Camera-type eye (tissue), 1 donor: ENCODE measurements around the gene SFXN4. TPM values are rescaled to one million over a fixed set of nuclear protein-coding genes. Genes with fewer than 3 reads are reported as not detected.

Source experiments
- total RNA-seq: library from RNA; depleted of rRNA; stranded (reverse); fragments of >200 nt; gene quantifications from one replicate; pipeline ENCODE4 v1.2.3, GENCODE V29; 2014

SFXN4 gene
- 12.5 TPM for total RNA-seq

GRCh38 chr10:119165171-119166117 lies at the start of gene SFXN4:
TSS of gene SFXN4 (minus strand) at chr10:119165714. CDS start at chr10:119165647, 67 bp downstream.

GRCh38 chr10:119207366-119207666 lies 41.8 kb upstream of the SFXN4 start, which contains the start of gene GRK5:
TSS of gene GRK5 (plus strand) at chr10:119207571. CDS start at chr10:119207918, 347 bp downstream.

GRCh38 chr10:119178372-119179119 lies 13.0 kb upstream of the SFXN4 start, which contains the start of gene PRDX3:
TSS of gene PRDX3 (minus strand) at chr10:119178812. CDS start at chr10:119178790, 22 bp downstream.

GRCh38 chr10:119103903-119104653 lies 61.4 kb downstream of the SFXN4 start, which contains the start of gene DENND10:
TSS of gene DENND10 (plus strand) at chr10:119104113. CDS start at chr10:119104143, 30 bp downstream.

Other genes with a start within 250 kb of the SFXN4 start
- gene NANOS1, start 136.0 kb downstream of the SFXN4 start, total RNA-seq, result 10.8 TPM
- gene EIF3A, start 84.9 kb downstream of the SFXN4 start, total RNA-seq, result 126 TPM
- gene DENND10, start 61.6 kb downstream of the SFXN4 start, total RNA-seq, result 44.4 TPM
- gene PRDX3, start 13.1 kb upstream of the SFXN4 start, total RNA-seq, result 99.4 TPM
- 18.7 TPM for gene GRK5, start 41.9 kb upstream of the SFXN4 start, total RNA-seq